BLaER1 treated with 17β-estradiol and CSF1 and Interleukin-3, amounts not matched to agents 10 nM and 100 nM (cell line): ENCODE measurements around the gene BCAS4.

ENCODE experiments used
- H3K27ac ChIP-seq, 11 experiments: shearing (Covaris generic); formaldehyde crosslinking; 2 replicates each; pipeline ENCODE4 v1.8.1; 2022
- H3K27me3 ChIP-seq, 11 experiments: shearing (Covaris generic); formaldehyde crosslinking; 2 replicates each; pipeline ENCODE4 v1.8.1; 2022
- H3K36me3 ChIP-seq, 11 experiments: shearing (Covaris generic); formaldehyde crosslinking; 2 replicates each; pipeline ENCODE4 v1.8.1; 2022
- H3K4me1 ChIP-seq, 10 experiments: shearing (Covaris generic); formaldehyde crosslinking; 2 replicates each; pipeline ENCODE4 v1.8.1; 2022
- H3K4me2 ChIP-seq, 11 experiments: shearing (Covaris generic); formaldehyde crosslinking; 2 replicates each; pipeline ENCODE4 v1.8.1; 2022
- H3K4me3 ChIP-seq, 10 experiments: shearing (Covaris generic); formaldehyde crosslinking; 2 replicates each; pipeline ENCODE4 v1.8.1; 2022
- H3K9ac ChIP-seq, 11 experiments: shearing (Covaris generic); formaldehyde crosslinking; 2 replicates each; pipeline ENCODE4 v1.8.1; 2022
- H3K9me3 ChIP-seq, 11 experiments: shearing (Covaris generic); formaldehyde crosslinking; replicated peaks in 1 of 11; 2 replicates each; pipeline ENCODE4 v1.8.1; 2022
- H4K20me1 ChIP-seq, 11 experiments: shearing (Covaris generic); formaldehyde crosslinking; 2 replicates each; pipeline ENCODE4 v1.8.1; 2022
- Cebpa-rat ChIP-seq, 11 experiments: shearing (Covaris generic); IDR thresholded peaks; 2 replicates each; pipeline ENCODE4 v1.8.1; 2022

BCAS4 gene

GRCh38 chr20:50783390-50783789, 11.5 kb upstream of the BCAS4 start:
- no peak overlapping the region for H3K4me3 ChIP-seq
- peaks cover 7 to 15% (median 12%) of the 10 kb centered on the region in 10 experiments; a peak in 19 of 20 replicates for H3K4me1 ChIP-seq
- H3K9ac ChIP-seq, result no peak overlapping the region
- no peaks in the 10 kb centered on the region for H3K9me3 ChIP-seq
- TF ChIP-seq Cebpa-rat (IDR thresholded peaks at IDR 0.05), result no peak
- H3K27ac ChIP-seq, result no peak overlapping the region
- H3K27me3 ChIP-seq, result no peaks in the 10 kb centered on the region
- no peak overlapping the region for H3K4me2 ChIP-seq
- no peaks in the 10 kb centered on the region for H4K20me1 ChIP-seq
- no peaks in the 10 kb centered on the region for H3K36me3 ChIP-seq

GRCh38 chr20:50783903-50784302, 11.0 kb upstream of the BCAS4 start:
- no peaks in the 10 kb centered on the region for H3K9me3 ChIP-seq
- no peak overlapping the region for H3K27ac ChIP-seq
- no peak overlapping the region for H3K9ac ChIP-seq
- no peaks in the 10 kb centered on the region for H3K27me3 ChIP-seq
- H4K20me1 ChIP-seq, result no peaks in the 10 kb centered on the region
- no peak overlapping the region for H3K4me2 ChIP-seq
- peaks cover 12 to 20% (median 17%) of the 10 kb centered on the region in 10 experiments for H3K4me1 ChIP-seq
- H3K4me3 ChIP-seq, result no peak overlapping the region
- H3K36me3 ChIP-seq, result no peaks in the 10 kb centered on the region
- no peak for TF ChIP-seq Cebpa-rat (IDR thresholded peaks at IDR 0.05)

DNA sequence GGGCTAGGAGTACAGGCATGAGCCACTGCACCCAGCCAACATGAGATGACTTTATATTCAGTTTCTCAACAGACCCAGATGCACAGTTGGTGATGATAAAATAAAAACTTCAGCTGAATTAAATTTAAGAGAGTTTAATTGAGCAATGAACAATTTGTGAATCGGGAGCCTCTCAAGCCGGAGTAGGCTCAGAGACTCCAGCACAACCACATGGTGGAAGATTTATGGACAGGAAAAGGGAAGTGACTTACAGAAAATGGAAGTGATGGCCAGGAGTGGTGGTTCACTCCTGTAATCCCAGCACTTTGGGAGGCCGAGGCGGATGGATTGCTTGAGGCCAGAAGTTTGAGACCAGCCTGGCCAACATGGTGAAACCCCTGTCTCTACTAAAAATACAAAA, 10.4 kb upstream of the BCAS4 start:
- Histone ChIP-seq H4K20me1 (no peaks in the 10 kb centered on the region), H3K4me1 (peaks cover 12 to 23% (median 20%) of the 10 kb centered on the region in 10 experiments), H3K27ac (no peak overlapping the region), H3K36me3 (no peaks in the 10 kb centered on the region), H3K4me3 (no peak overlapping the region), H3K9me3 (no peaks in the 10 kb centered on the region), H3K4me2 (no peak overlapping the region), H3K27me3 (no peaks in the 10 kb centered on the region), H3K9ac (no peak overlapping the region)
- no peak for TF ChIP-seq Cebpa-rat (IDR thresholded peaks at IDR 0.05)

DNA sequence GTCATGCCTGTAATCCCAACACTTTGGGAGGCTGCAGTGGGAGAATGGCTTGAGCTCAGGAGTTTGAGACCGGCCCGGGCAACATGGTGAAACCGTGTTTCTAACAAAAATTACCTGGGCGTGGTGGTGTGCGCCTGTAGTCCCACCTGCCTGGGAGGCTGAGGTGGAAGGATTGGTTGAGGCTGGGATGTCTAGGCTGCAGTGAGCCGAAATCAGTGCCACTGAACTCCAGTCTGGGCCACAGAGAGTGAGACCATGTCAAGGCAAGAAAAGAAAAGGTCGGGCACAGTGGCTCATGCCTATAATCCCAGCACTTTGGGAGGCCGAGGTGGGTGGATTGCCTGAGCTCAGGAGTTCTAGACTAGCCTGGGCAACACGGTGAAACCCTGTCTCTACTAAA, 8.2 kb upstream of the BCAS4 start:
- no peak overlapping the region for H3K27ac ChIP-seq
- H4K20me1 ChIP-seq, result no peaks in the 10 kb centered on the region
- H3K4me1 ChIP-seq, result peaks cover 18 to 42% (median 36%) of the 10 kb centered on the region in 10 experiments
- H3K9ac ChIP-seq, result no peak overlapping the region
- TF ChIP-seq Cebpa-rat (IDR thresholded peaks at IDR 0.05), result no peak
- H3K9me3 ChIP-seq, result no peaks in the 10 kb centered on the region
- no peak overlapping the region for H3K4me2 ChIP-seq
- H3K27me3 ChIP-seq, result no peaks in the 10 kb centered on the region
- H3K36me3 ChIP-seq, result no peaks in the 10 kb centered on the region
- no peak overlapping the region for H3K4me3 ChIP-seq

GRCh38 chr20:50787181-50787580, 7.7 kb upstream of the BCAS4 start:
- Histone ChIP-seq H3K36me3 (no peaks in the 10 kb centered on the region), H3K9me3 (no peaks in the 10 kb centered on the region), H4K20me1 (no peaks in the 10 kb centered on the region), H3K4me1 (peaks cover 18 to 42% (median 36%) of the 10 kb centered on the region in 10 experiments), H3K27me3 (no peaks in the 10 kb centered on the region), H3K9ac (peak overlapping the region in 1 of 11 experiments; percentile 41; a peak in 1 of 22 replicates), H3K4me3 (no peak overlapping the region), H3K27ac (no peak overlapping the region), H3K4me2 (peak overlapping the region in 2 of 11 experiments; percentile 24 to 50; a peak in 2 of 22 replicates)
- TF ChIP-seq Cebpa-rat (IDR thresholded peaks at IDR 0.05), result no peak

DNA sequence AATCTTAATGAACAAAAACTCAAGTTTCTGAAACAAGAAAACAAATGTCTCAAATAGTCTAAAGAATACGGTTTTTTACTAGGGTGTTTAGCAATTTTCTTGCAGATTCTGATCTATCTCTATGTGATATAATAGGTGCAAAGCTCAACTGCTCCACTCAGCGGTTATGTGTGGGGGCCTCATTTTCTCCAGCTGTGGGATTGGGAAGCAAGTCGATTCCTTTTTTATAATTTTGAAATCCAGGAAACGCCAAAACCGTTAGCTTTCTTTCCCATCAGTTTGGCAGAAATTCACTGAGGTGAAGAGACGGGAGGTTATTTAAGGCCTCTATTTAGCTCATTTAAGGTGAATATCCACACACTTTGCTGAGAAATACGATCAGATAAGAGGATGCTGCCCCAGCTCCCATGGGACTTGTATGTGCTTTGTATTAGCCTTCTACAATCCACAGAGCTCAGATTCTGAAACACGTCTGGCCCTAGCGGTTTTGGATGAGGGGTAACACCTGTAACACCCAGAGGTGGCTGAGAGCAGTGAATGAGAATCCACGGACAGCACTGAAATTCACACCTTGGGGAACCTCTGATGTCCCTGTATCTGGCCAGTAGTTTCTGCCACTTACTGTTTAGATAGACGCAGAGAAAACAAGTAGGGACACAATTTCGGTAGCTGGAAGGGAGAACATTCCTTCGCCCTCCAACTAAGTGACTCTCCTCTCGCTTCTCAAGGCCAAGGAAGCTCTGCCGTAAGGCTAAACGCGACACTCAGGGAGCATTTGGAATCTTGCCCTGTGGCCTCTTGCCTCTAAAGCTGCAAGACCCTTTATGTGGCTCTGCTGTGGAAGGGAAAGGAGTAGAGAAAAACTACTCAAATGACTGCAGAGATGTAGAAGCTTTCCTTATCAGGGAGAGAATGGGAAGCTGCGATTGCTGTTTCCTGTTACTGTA, 6.5 kb upstream of the BCAS4 start:
- no peak for TF ChIP-seq Cebpa-rat (IDR thresholded peaks at IDR 0.05)
- Histone ChIP-seq H3K9ac (peak overlapping the region in 9 of 11 experiments; percentile 4 to 49 (median 32); a peak in 10 of 22 replicates), H3K27ac (peak overlapping the region in 5 of 11 experiments; percentile 14 to 54 (median 38); a peak in 6 of 22 replicates), H4K20me1 (no peaks in the 10 kb centered on the region), H3K4me2 (peak overlapping the region in 10 of 11 experiments; percentile 16 to 78 (median 58); a peak in 20 of 22 replicates), H3K9me3 (no peaks in the 10 kb centered on the region), H3K27me3 (no peaks in the 10 kb centered on the region), H3K4me1 (peaks cover 18 to 49% (median 43%) of the 10 kb centered on the region in 10 experiments), H3K36me3 (no peaks in the 10 kb centered on the region), H3K4me3 (no peak overlapping the region)

DNA sequence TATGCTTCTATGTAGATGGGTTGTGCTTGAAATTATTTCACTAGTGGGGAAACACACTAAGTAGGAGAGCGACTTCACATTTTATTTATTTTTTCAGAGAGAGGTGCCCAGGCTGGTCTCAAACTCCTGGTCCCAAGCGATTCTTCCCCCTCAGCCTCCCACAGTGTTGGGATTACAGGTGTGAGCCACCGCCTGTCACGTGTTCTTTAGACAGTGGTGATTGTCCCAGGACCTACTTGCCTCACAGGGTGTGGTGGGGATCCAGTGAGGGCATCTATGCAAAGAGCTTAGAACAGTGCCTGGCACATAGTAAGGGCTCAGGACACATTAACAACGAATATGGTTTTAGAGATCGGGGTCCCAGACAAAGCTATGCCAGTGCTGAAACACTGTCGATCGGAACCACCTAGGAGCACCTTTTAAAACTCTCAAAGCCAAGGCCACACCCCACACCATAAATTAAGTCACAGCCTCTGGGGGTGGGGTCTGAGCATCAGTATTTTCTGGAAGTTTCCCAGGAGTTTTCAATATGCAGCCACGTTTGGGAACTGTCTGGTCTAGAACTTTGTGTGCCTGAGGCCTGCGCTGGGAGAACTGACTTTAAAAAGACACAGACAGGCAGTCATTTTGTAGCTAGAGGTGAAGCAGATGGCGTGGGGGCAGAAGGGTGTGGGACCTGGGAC, 4.8 kb upstream of the BCAS4 start:
- Histone ChIP-seq H3K27ac (peak overlapping the region in 9 of 11 experiments; percentile 80 to 98 (median 93); a peak in 18 of 22 replicates), H3K9me3 (no peaks in the 10 kb centered on the region), H4K20me1 (no peaks in the 10 kb centered on the region), H3K4me2 (peak overlapping the region; percentile 32 to 84 (median 76); a peak in 16 of 22 replicates), H3K36me3 (no peaks in the 10 kb centered on the region), H3K9ac (peak overlapping the region in 10 of 11 experiments; percentile 77 to 91 (median 86); a peak in 18 of 22 replicates), H3K4me3 (no peak overlapping the region), H3K27me3 (no peaks in the 10 kb centered on the region), H3K4me1 (peaks cover 23 to 61% (median 56%) of the 10 kb centered on the region in 10 experiments)
- TF ChIP-seq Cebpa-rat (IDR thresholded peaks at IDR 0.05), result no peak

- peak overlapping the region in 1 of 10 experiments; percentile 15; a peak in 2 of 20 replicates for H3K4me3 ChIP-seq
- H4K20me1 ChIP-seq, result no peaks in the 10 kb centered on the region
- no peak for TF ChIP-seq Cebpa-rat (IDR thresholded peaks at IDR 0.05)
- H3K27me3 ChIP-seq, result no peaks in the 10 kb centered on the region
- no peaks in the 10 kb centered on the region for H3K9me3 ChIP-seq
- H3K27ac ChIP-seq, result peak overlapping the region; percentile 77 to 98 (median 92)
- H3K4me1 ChIP-seq, result peaks cover 26 to 63% (median 57%) of the 10 kb centered on the region in 10 experiments
- H3K9ac ChIP-seq, result peak overlapping the region; percentile 77 to 91 (median 86)
- H3K36me3 ChIP-seq, result no peaks in the 10 kb centered on the region
- peak overlapping the region; percentile 56 to 84 (median 76) for H3K4me2 ChIP-seq
Observed at GRCh38 chr20:50790651-50791277, 4.1 kb upstream of the BCAS4 start.
